ENCODE measurements around the gene ARID4B. TPM values are rescaled to one million over a fixed set of nuclear protein-coding genes. Genes with fewer than 3 reads are reported as not detected.
"Not testable (repeated sequence)": the region's sequence is repeated elsewhere in the genome, so short reads cannot be mapped to it uniquely, and the experiment has no call there.

Gene ARID4B
- total RNA-seq, 1 donor from 2014 or later: 39.9 TPM

GRCh38 chr1:235226933-235227332, 101.0 kb downstream of the ARID4B start:
- DNase-seq (ENCODE audit: low spot score): no peak

DNA sequence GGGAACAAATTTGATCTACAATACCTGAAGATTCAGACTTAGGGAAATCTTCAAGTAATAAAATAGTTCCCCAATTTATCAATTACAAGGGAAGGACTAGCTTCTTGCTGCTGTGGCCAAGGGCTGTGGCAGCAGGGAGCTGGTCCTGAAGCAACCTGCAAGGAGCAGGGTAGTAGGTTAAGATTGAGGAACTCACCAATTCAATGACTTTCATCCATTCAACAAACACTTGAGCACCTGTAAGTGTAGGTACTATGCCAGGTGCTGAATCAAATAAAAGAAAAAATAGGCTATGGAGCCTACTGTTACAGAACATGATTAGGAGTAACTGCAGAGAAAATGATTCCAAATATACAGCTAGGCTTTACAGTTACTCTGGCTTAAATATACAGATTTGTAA, 102.7 kb downstream of the ARID4B start:
- DNase-seq (ENCODE audit: low spot score): no peak

DNA sequence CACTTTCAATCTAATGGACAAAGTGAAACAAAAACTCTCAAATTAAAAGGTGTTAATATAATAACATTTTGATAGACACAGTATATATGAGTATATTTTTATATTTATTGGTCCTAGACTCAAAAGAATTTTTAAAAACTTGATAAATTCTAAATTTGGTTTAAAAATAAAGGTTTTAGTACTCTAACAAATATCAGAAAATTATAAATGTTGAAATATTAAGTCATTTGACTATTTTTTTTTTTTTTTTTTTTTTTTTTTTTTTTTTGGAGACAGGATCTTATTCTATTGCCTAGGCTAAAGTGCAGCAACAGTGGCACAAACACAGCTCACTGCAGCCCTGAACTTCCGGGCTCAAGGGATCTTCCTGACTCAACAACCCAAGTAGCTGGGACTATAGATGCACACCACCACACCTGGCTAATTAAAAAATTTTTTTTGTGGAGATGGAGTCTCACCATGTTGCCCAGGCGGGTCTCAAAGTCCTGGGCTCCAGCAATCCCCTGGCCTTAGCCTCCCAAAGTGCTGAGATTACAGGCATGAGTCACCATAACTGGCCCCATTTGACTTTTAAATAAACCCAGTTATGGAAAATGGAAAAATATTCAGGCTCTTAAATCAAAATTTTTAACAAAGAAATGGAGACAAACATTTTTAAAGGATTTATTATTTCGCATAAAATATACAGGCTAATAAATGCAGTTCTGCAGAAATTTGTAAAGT, 106.2 kb downstream of the ARID4B start:
- DNase-seq (ENCODE audit: low spot score): no peak

DNA sequence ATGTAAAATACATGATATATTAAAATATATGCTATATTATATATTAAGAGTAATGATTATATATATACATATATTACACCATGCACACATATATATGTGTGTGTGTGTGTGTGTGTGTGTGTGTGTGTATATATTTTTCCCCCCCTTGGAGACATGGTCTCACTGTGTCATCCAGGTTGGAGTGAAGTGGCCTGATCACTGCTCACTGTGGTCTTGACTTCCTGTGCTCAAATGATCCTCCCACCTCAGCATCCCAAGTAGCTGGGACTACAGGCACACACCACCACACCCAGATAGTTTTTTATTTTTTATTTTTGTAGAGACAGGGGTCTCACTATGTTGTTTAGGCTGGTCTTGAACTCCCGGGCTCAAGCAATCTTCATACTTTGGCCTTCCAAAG, 112.5 kb downstream of the ARID4B start:
- DNase-seq (ENCODE audit: low spot score): no peak

- not testable (repeated sequence) for DNase-seq (ENCODE audit: low spot score)
Measured at GRCh38 chr1:235214962-235215361, 113.0 kb downstream of the ARID4B start.

GRCh38 chr1:235213752-235214151, 114.2 kb downstream of the ARID4B start:
- DNase-seq (ENCODE audit: low spot score): no peak

DNA sequence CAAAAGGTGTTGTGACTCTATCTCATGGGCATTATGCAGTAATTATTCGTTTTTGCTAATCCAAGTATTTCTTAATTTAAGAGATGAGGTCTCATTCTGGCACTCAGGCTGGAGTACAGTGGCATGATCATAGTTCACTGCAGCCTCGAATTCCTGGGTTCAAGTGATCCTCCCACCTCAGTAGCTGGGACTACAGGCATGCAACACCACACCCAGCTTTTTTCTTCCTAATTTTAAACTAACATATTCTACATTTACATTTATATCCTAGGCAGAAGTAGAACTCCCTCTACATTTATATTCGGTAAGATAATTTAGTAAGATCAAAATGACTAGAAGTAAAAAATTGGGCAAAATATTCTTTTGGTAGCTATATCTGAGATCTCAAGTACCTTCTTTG, 116.5 kb downstream of the ARID4B start:
- no peak for DNase-seq (ENCODE audit: low spot score)

GRCh38 chr1:235207209-235207565, 120.8 kb downstream of the ARID4B start:
- DNase-seq (ENCODE audit: low spot score): no peak

DNA sequence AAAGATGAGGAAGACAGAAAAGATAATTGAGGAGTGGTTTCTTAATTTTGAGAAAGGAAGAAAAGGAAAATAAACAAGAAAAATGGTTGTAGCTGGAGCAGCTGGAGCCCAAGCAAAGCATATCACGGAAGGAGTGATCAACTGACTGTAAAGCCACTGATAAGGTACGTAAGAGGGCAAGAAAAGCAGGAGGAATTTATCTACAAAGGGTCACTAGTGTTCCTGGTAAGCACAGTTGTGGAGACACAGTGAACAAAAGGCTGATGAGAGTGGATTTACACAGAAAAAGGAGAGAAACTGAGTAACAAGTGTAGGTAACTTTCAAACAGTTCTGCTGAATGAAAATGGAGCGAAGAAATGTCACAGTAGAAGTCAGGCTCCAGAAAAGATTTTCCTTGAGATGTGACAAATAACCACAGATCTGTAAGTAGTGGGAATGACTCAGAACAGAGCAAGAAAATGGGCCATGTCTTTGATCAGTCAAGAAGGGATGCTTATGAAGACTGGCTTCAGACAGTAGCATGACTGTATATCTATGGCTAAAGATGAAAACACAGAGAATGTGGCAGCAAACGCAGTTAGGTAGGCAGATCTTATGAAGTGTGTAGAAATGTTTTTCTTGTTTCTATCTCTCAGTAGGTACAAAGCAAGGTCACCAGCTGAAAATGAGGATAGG, 121.3 kb downstream of the ARID4B start:
- DNase-seq (ENCODE audit: low spot score): no peak

DNA sequence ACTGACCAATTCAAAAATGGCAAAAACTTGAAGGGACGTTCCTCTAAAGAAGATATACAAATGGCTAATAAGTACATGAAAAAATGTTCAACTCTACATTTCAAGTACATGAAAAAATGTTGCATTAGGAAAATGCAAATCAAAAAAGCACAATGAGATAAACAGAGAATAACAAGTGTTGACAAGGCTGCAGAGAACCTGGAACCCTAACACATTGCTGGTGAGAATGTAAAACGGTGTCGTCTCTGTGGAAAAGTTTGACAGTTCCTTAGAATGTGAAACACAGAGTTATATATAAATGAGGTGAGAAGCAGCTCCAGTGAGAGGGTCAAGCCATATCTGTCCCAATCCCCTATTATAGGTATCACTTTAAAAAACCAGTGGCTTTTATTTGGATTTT, 122.3 kb downstream of the ARID4B start:
- no peak for DNase-seq (ENCODE audit: low spot score)

- no peak for DNase-seq (ENCODE audit: low spot score)
Measured at GRCh38 chr1:235203428-235203827, 124.6 kb downstream of the ARID4B start.

DNA sequence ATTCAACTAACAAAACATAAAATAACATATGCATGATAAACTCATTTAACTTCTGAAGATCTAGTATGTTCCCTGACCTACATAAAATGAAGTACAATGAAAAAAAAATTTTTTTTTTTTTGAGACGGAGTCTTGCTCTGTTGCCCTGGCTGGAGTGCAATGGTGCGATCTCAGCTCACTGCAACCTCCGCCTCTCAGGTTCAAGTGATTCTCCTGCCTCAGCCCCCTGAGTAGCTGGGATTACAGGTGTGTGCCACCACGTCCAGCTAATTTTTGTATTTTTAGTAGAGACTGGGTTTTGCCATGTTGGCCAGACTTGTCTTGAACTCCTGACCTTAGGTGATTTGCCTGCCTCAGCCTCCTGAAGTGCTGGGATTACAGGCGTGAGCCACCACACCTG, 125.5 kb downstream of the ARID4B start:
- DNase-seq (ENCODE audit: low spot score): not testable (repeated sequence)

DNA sequence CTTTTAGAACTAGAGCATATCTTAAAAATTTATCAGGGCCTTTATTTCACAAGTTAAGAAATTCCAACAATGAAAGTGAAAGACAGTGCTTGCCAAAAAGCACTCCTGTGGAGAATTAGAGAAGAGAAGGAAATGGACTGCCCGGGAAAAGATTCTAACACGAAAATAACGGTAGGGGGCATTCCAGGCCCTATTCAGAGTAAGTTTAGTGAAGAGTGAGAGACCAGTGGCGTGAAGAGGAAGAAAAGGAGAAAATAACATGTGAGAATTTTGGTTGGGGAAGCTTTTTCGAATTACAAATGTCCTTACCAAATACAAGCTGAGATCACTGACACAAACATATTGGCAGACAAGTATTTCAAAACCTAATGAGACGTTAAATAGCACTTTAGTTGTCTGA, 128.5 kb downstream of the ARID4B start:
- DNase-seq (ENCODE audit: low spot score): no peak

DNA sequence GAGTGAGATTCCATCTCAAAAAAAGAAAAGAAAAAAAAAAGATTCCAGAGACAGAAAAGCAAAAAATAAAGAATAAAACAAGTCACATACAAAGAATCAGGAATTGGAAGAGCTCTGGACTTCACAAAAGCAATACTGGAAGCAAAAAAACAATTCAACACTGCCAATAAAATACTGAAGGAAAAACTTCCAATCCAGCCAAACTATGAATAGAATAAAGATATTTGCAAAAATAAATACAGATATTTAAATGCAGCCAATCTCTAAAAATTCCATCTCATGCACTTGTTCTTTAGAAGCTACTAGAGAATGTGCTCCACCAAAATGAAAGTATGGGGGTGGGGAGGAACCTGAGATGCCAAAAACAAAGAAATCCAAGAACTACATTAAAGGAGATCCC, 137.5 kb downstream of the ARID4B start:
- no peak for DNase-seq (ENCODE audit: low spot score)

GRCh38 chr1:235187316-235187715, 140.7 kb downstream of the ARID4B start:
- DNase-seq (ENCODE audit: low spot score): no peak

DNA sequence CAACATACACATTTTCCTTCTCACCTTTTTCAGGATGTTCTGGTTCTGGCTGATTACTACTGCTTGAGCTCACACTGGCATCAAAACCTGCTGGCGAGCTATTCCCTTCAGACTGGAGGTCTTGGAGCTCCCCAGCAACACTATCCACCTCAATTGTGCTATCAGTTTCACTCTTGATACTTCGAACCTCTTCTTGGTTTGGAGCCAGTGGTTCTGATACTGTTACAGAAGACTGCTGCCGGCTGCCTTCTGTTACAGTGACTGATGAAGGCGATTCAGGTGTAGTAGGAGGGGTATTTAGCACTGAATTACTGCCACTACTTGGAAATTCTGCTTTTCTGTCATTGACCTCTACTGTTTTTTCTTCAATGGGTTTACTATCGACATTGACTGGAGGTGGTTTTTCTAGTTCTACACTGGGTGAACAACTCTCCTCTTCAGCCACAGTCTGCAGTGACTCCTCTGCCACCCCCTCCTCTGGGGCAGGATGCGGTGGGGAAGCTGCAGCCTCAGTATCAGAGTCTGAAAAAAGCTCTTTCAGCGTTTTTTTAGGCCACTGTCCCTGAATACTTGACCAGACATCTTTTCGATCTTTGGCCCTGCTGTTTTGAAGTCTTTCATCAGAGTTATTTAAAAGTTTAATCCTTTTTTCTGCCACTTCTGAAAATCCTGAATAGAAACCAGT, 146.3 kb downstream of the ARID4B start:
- no peak for DNase-seq (ENCODE audit: low spot score)

DNA sequence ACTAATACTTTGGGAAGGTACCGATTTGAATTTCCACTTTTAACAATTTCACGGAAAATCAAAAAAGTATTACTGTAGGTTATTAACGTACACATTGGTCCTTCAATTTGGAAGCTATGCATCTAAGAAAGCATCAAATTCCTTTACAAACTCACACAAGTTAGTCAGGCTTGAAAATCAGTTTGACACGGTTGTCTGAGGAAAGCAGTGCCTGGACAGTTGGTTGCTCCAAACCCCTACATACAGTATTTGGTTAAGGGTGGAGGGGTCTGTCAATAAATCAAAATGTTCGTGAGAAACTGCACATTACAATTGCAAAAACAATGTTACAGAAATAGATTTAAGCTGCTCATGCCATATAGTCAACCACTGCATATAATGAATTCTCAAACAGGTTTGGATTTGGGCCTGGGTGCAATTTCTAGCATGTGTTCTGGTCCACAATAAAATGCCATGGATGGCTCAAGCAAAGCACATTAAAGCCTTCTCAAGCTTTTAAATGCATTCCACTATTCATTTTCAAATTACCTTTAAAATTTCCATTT, 147.0 kb downstream of the ARID4B start:
- DNase-seq (ENCODE audit: low spot score): no peak

GRCh38 chr1:235176486-235176885, 151.5 kb downstream of the ARID4B start:
- DNase-seq (ENCODE audit: low spot score): no peak

DNA sequence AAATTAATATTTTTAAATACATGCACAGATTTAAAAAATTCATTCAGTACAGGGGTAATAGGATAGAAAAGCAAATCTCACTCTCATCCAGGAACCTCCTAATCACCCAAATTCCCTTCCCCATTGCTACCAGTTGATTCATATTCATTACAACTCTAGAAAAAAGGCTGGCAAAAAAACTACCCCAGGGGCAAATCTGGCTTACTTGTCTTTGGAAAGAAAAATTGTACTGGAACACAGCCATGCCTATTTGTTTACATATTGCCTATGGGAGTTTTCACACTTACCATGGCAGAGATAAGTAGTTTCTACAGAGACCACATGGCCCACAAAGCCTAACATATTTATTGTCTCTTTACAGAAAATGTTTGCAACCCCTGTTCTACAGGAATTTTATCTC, 158.0 kb downstream of the ARID4B start:
- no peak for DNase-seq (ENCODE audit: low spot score)

GRCh38 chr1:235168375-235168774, 159.6 kb downstream of the ARID4B start:
- DNase-seq (ENCODE audit: low spot score): no peak

- no peak for DNase-seq (ENCODE audit: low spot score)
Measured at GRCh38 chr1:235161685-235162327, 166.2 kb downstream of the ARID4B start.

DNA sequence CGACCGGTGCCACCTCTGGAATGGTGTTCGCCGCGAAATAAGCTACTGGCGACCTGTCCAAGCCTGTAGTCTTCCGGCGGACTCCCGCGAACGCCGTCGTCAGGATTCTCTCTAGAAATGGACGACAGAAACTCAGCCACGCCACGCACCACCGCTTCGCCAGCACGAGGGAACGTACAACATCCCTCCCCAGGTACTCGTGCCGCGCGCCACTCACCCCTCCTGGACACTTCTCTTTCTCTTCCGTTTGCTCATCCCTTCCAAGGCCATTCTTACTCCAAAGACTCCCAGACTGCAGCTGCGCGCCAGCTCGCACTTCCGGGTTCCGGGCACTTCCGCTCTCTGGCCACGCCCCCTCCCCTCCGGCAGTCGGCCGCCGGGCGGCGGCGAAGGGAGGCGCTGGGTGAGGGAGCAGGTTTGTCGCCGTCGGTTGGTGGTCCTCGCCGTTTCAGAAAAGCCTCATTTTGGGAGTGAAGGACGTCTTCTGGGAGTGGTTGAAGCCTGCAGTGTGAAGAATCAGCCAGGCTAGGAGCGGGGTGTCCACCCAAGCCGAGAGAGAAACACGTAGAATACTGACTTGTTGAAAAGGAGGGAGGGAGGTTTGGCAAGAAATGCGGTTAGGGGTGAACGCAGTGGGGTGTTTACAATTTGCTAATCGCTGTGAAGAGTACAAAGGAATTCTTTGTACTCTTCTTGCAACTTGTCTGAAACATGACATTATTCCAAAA, 166.9 kb downstream of the ARID4B start, which contains the start of gene RBM34:
RBM34 (minus strand) TSS at position 294 of the 728 bp plus-strand sequence; CDS start at position 270, 24 bp downstream.
- DNase-seq (ENCODE audit: low spot score): peak; percentile 93

Measured in mucosa of gallbladder (tissue), 1 donor.